ENCODE data around the gene GNB1L. TPM values are rescaled to one million over a fixed set of nuclear protein-coding genes. Genes with fewer than 3 reads are reported as not detected.

GNB1L gene
- total and polyA plus RNA-seq, 9 of the 15 experiments (the other 6 are each of a cell fraction or from before 2014, with no cell fraction given), result 0.56 to 50.5 (median 10.2) TPM

GRCh38 chr22:19815093-19815822 lies 39.4 kb downstream of the GNB1L start (continued):
- TF ChIP-seq YY1 (IDR thresholded peaks at IDR 0.05; ENCODE audit: borderline replicate concordance in 1 of 3, control insufficient read depth in 1 of 3, extremely low read depth in 1 of 3, insufficient read depth in 3 of 3, insufficient read length in 1 of 3, insufficient replicate concordance in 2 of 3, low read depth in 1 of 3, low read length in 2 of 3), result no peak
- TF ChIP-seq ZNF444 (CRISPR knock-in tag; IDR thresholded peaks at IDR 0.05), result no peak
- TF ChIP-seq SAFB2 (IDR thresholded peaks at IDR 0.05; ENCODE audit: borderline replicate concordance, low read depth, low read length, severe bottlenecking), result no peak
- TF ChIP-seq MEF2D (tag; conservative IDR thresholded peaks at IDR 0.05; ENCODE audit: low read depth), result peak; percentile 33; the same call in 1 of the 2 replicates
- peak; percentile 67; the same call in 1 of the 2 replicates for TF ChIP-seq MTA1 (IDR thresholded peaks at IDR 0.05; ENCODE audit: borderline replicate concordance)
- TF ChIP-seq PTRF (tag; IDR thresholded peaks at IDR 0.05), result no peak
- TF ChIP-seq ZNF699 (CRISPR knock-in tag; IDR thresholded peaks at IDR 0.05; ENCODE audit: insufficient replicate concordance), result no peak
- no peak for TF ChIP-seq ZNF184 (CRISPR knock-in tag; IDR thresholded peaks at IDR 0.05)
- peak; percentile 75 for TF ChIP-seq MECOM (CRISPR knock-in tag; IDR thresholded peaks at IDR 0.05)
- TF ChIP-seq NKRF (IDR thresholded peaks at IDR 0.05; ENCODE audit: borderline replicate concordance), result peak; percentile 59
- no peak for TF ChIP-seq ZNF592 (IDR thresholded peaks at IDR 0.05)
- peak; percentile 87 for TF ChIP-seq MYC (IDR thresholded peaks at IDR 0.05; ENCODE audit: low read depth, low read length)
- TF ChIP-seq MYC (CRISPR knock-in tag; IDR thresholded peaks at IDR 0.05; ENCODE audit: borderline replicate concordance, low read depth), result peak; percentile 19; the same call in 1 of the 2 replicates
- TF ChIP-seq HDAC3 (IDR thresholded peaks at IDR 0.05; ENCODE audit: borderline replicate concordance, partially characterized antibody), result no peak
- TF ChIP-seq ZFP36 (IDR thresholded peaks at IDR 0.05; ENCODE audit: low read depth, low read length, partially characterized antibody), result peak; percentile 22
- peak; percentile 36; the same call in 1 of the 2 replicates for TF ChIP-seq RBFOX2 (IDR thresholded peaks at IDR 0.05; ENCODE audit: low read depth, low read length)
- 0 out of 2 replicates have a peak, but pooled peaks have one; percentile 26 for TF ChIP-seq BRD4 (IDR thresholded peaks at IDR 0.05)
- no peak; the same call in 1 of the 2 replicates for TF ChIP-seq TFE3 (CRISPR knock-in tag; IDR thresholded peaks at IDR 0.05)
